A673 (cell line): ENCODE results near the gene TRIM43B. TPM values are rescaled to one million over a fixed set of nuclear protein-coding genes. Genes with fewer than 3 reads are reported as not detected.
"Not testable (repeated sequence)": the region's sequence is repeated elsewhere in the genome, so short reads cannot be mapped to it uniquely, and the experiment has no call there.

Experiments
- BruUV-seq: library from RNA; stranded (reverse); fragments of 400-500 nt; replicated peaks from 2 replicates; lab custom pipeline; 2021; lab: Mats Ljungman, UMichigan
- CTCF ChIA-PET: fragments of 300-600 bp; sonication (Branson Sonifier 250); formaldehyde crosslinking; loops from one replicate; lab custom pipeline; 2022; ENCODE audit warnings: antibody characterized with exemption; lab: Charles Lee
- POLR2A ChIA-PET: fragments of 300-600 bp; sonication (Branson Sonifier 250); formaldehyde crosslinking; loops from one replicate; lab custom pipeline; 2022; ENCODE audit warnings: antibody characterized with exemption; ENCODE audit not compliant: low non-redundant PET; lab: Charles Lee
- DNase-seq: peaks from one replicate; pipeline ENCODE4 v3.0.0-alpha.2; 2015; ENCODE audit warnings: low spot score
- H3K27ac ChIP-seq: fragments of 200-600 bp; sonication (generic); 2 replicates; pipeline ENCODE4 v1.5.1; 2016; ENCODE audit warnings: mixed run types, low read depth, mild to moderate bottlenecking, mixed read lengths, antibody characterized with exemption, low read length; ENCODE audit not compliant: poor library complexity, severe bottlenecking
- H3K27me3 ChIP-seq: fragments of 200-600 bp; sonication (generic); replicated peaks from 2 replicates; pipeline ENCODE4 v1.6.1; 2017; ENCODE audit warnings: mixed run types, low read depth, mild to moderate bottlenecking, mixed read lengths, antibody characterized with exemption, low read length; ENCODE audit not compliant: insufficient read depth, poor library complexity
- H3K36me3 ChIP-seq: fragments of 200-600 bp; sonication (generic); 2 replicates; pipeline ENCODE4 v1.6.1; 2016; ENCODE audit warnings: mixed run types, mild to moderate bottlenecking, mixed read lengths, antibody characterized with exemption, low read length; ENCODE audit not compliant: insufficient read depth, poor library complexity, severe bottlenecking
- H3K4me1 ChIP-seq: fragments of 200-600 bp; sonication (generic); 2 replicates; pipeline ENCODE4 v1.6.1; 2017; ENCODE audit warnings: mixed run types, mild to moderate bottlenecking, mixed read lengths, antibody characterized with exemption, low read length; ENCODE audit not compliant: insufficient read depth, poor library complexity, severe bottlenecking
- H3K4me3 ChIP-seq: fragments of 200-600 bp; sonication (generic); 2 replicates; pipeline ENCODE4 v1.5.1; 2016; ENCODE audit warnings: low read depth, mixed run types, mild to moderate bottlenecking, mixed read lengths, low read length; ENCODE audit not compliant: poor library complexity, severe bottlenecking
- H3K9me3 ChIP-seq: fragments of 200-600 bp; sonication (generic); 2 replicates; pipeline ENCODE4 v1.6.1; 2016; ENCODE audit warnings: mixed run types, low read depth, mild to moderate bottlenecking, mixed read lengths, antibody characterized with exemption, low read length; ENCODE audit not compliant: poor library complexity, severe bottlenecking
- EZH2 ChIP-seq: fragments of 200-600 bp; sonication (generic); IDR thresholded peaks from 2 replicates; pipeline ENCODE4 v1.6.1; 2017; ENCODE audit warnings: borderline replicate concordance, low read depth, mild to moderate bottlenecking, mixed read lengths, antibody characterized with exemption, low read length; ENCODE audit not compliant: poor library complexity, severe bottlenecking
- intact Hi-C: fragments of 100-400 bp; cut with micrococcal nuclease; formaldehyde crosslinking; loops from one replicate; pipeline ENCODE4 v1.10.0; 2022; ENCODE audit not compliant: unreplicated experiment
- total RNA-seq: library from RNA; stranded (reverse); gene quantifications from 2 replicates; pipeline ENCODE4 v1.2.3, GENCODE V29; 2021
- TF ChIP-seq, protein P1 (sequence below): fragments of 300-800, 200-600 bp; sonication (generic); conservative IDR thresholded peaks from 2 replicates; pipeline ENCODE4 v1.5.1; 2017; ENCODE audit warnings: low read depth, mild to moderate bottlenecking, antibody characterized with exemption, low read length, moderate library complexity, mixed read lengths

Gene TRIM43B
- total RNA-seq, 1 experiment from 2014 or later: not detected

DNA sequence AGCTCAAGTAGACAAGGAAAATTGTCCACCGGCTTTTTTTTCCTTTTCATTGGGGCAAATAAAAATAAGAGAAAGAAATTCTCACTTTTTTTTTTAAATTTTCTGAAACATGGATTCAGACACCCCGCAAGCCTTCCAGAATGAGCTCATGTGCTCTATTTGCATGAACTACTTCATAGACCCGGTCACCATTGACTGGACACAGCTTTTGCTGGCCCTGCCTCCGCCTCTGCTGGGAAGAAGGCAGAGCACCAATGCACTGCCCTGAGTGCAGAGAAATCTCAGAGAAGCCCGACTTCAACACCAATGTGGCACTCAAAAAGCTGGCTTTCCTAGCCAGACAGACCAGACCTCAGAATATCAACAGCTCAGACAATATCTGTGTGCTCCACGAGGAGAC is 30.2 kb upstream of the TRIM43B start:
- DNase-seq: no peak
- ChIA-PET CTCF (interaction anchor here (0.9 kb wide), 1 partner anchor 125 kb away, joined by 3 read pairs; no protein-coding TSS in a partner anchor), POLR2A (no interaction called here)
- Histone ChIP-seq H3K9me3 (no peaks in the 10 kb centered on the region), H3K36me3 (no peaks in the 10 kb centered on the region), H3K27ac (no peak overlapping the region), H3K4me3 (no peak overlapping the region), H3K27me3 (no peaks in the 10 kb centered on the region), H3K4me1 (no peaks in the 10 kb centered on the region)
- TF ChIP-seq, protein P1, sequence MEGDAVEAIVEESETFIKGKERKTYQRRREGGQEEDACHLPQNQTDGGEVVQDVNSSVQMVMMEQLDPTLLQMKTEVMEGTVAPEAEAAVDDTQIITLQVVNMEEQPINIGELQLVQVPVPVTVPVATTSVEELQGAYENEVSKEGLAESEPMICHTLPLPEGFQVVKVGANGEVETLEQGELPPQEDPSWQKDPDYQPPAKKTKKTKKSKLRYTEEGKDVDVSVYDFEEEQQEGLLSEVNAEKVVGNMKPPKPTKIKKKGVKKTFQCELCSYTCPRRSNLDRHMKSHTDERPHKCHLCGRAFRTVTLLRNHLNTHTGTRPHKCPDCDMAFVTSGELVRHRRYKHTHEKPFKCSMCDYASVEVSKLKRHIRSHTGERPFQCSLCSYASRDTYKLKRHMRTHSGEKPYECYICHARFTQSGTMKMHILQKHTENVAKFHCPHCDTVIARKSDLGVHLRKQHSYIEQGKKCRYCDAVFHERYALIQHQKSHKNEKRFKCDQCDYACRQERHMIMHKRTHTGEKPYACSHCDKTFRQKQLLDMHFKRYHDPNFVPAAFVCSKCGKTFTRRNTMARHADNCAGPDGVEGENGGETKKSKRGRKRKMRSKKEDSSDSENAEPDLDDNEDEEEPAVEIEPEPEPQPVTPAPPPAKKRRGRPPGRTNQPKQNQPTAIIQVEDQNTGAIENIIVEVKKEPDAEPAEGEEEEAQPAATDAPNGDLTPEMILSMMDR: no peak
- no peak for TF ChIP-seq EZH2
- no TSS peak for BruUV-seq
- intact Hi-C loops: no loop called here

DNA sequence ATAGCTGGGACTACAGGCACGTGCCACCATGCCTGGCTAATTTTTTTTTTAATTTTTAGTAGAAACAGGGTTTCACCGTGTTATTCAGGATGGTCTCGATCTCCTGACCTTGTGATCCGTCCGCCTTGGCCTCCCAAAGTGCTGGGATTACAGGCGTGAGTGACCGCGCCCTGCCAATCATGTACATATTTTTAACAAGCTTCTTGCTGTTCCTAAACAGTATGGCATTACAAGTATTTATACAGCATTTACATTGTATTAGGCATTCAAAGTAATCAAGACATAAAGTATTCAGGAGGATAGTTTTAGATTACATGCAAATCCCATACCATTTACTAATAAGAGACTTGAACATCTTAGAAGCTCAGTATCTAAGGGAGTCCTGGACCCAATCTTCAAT is 29.7 kb upstream of the TRIM43B start:
- H3K36me3 ChIP-seq, H3K27me3 ChIP-seq, DNase-seq, H3K4me1 ChIP-seq, H3K27ac ChIP-seq, H3K4me3 ChIP-seq, BruUV-seq, intact Hi-C loops, POLR2A ChIA-PET, H3K9me3 ChIP-seq: not testable (repeated sequence)
- CTCF ChIA-PET: interaction anchor here (0.9 kb wide), 1 partner anchor 125 kb away, joined by 3 read pairs; no protein-coding TSS in a partner anchor

DNA sequence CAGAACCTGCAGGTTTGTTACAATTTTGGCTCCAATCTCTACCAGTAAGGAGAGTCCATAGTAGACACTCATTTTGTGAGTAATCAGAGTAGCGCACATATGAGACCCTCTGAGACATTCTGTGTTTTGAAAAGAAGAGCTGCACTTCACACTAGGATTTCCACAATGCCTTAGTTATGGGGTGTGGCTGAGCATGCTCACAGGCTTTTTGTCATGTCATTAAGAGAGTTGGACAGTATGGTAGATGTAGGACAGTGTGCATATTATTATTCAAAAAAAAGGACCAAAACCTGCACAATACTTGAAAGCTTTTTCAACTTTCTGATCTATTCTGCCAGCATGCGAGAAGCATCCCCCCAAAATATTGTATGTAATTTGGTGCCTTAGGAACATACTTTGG is 24.9 kb upstream of the TRIM43B start:
- TF ChIP-seq, protein P1: no peak
- TF ChIP-seq EZH2: no peak
- intact Hi-C loops: no loop called here
- Histone ChIP-seq H3K27ac (no peak overlapping the region), H3K9me3 (no peaks in the 10 kb centered on the region), H3K36me3 (no peaks in the 10 kb centered on the region), H3K27me3 (no peaks in the 10 kb centered on the region), H3K4me1 (no peaks in the 10 kb centered on the region), H3K4me3 (no peak overlapping the region)
- CTCF ChIA-PET: no interaction called here
- no TSS peak for BruUV-seq
- no peak for DNase-seq
- POLR2A ChIA-PET: no interaction called here

DNA sequence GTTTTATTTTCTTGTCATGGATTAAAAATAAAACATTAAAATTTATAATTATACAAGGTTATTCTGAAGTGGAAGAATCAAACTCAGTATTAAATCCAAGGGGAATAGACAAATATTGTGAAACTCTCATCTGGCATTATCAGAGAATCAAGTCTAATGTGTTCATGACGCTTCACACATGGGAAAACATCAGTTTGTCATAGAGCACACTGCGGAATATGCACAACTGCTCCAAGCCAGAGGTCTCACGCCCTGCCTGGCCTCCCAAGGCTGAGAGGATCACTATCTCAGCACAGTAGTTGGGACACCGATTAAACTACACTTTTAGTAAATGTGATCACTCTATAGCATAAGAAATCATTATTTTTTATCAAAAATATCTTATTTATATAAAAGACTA is 20.7 kb upstream of the TRIM43B start:
- Histone ChIP-seq H3K9me3 (no peaks in the 10 kb centered on the region), H3K27me3 (peaks cover 4% of the 10 kb centered on the region), H3K36me3 (no peaks in the 10 kb centered on the region), H3K4me1 (no peaks in the 10 kb centered on the region), H3K27ac (no peak overlapping the region), H3K4me3 (no peak overlapping the region)
- TF ChIP-seq, protein P1: no peak
- TF ChIP-seq EZH2: no peak
- BruUV-seq: no TSS peak
- CTCF ChIA-PET: no interaction called here
- intact Hi-C loops: no loop called here
- no peak for DNase-seq
- POLR2A ChIA-PET: no interaction called here
